Testis (tissue), 3 donors: ENCODE measurements around the gene IGSF8. TPM values are rescaled to one million over a fixed set of nuclear protein-coding genes. Genes with fewer than 3 reads are reported as not detected.

Source experiments
- DNase-seq: peaks from one replicate; pipeline ENCODE4 v3.0.0-alpha.2; 2019
- H3K27ac ChIP-seq, 2 donors: fragments of 200-600 bp; sonication (generic); one replicate each; pipeline ENCODE4 v1.5.1; 2019
- H3K27me3 ChIP-seq: fragments of 200-600 bp; sonication (generic); one replicate; pipeline ENCODE4 v1.5.1; 2019
- H3K36me3 ChIP-seq: fragments of 200-600 bp; sonication (generic); one replicate; pipeline ENCODE4 v1.5.1; 2017; ENCODE audit warnings: low read depth; ENCODE audit errors: missing control alignments
- H3K4me1 ChIP-seq: fragments of 200-600 bp; sonication (generic); one replicate; pipeline ENCODE4 v1.5.1; 2019
- H3K4me3 ChIP-seq, 2 donors: fragments of 200-600 bp; sonication (generic); one replicate each; pipeline ENCODE4 v1.5.1; 2017 to 2019
- H3K9me3 ChIP-seq: fragments of 200-600 bp; sonication (generic); one replicate; pipeline ENCODE4 v1.5.1; 2017
- POLR2A ChIP-seq: fragments of 450-650 bp; IDR thresholded peaks from one replicate; pipeline ENCODE4 v1.6.1; 2017; ENCODE audit warnings: antibody characterized with exemption, mild to moderate bottlenecking, moderate library complexity
- WGBS, 2 donors: methylation state at CpG; one replicate each; pipeline ENCODE4 v1.1.5; 2018; 5-methylcytosine and 5-hydroxymethylcytosine counted together
- intact Hi-C: fragments of 100-400 bp; cut with DNase I; formaldehyde crosslinking; loops from one replicate; pipeline ENCODE4 v1.15.1; 2023; ENCODE audit warnings: low total_unique reads
- polyA plus RNA-seq: library from polyadenylated mRNA; stranded (reverse); fragments of 350-450 nt; fragmentation: Illumina TruSeq; extraction: RNeasy Lipid Tissue Mini Kit (QIAGEN cat#74804); gene quantifications from one replicate; pipeline ENCODE4 v1.2.3, GENCODE V29; 2014; ENCODE audit warnings: low read depth, low replicate concordance; ENCODE audit not compliant: insufficient read depth
- total RNA-seq, 2 donors: library from RNA; depleted of rRNA; stranded (reverse); fragments of >200 nt; gene quantifications; one replicate each; pipeline ENCODE4 v1.2.3, GENCODE V29; 2016
- TF ChIP-seq, protein P1 (sequence below), 3 experiments: fragments of 450-650 bp in 2 of 3; fragments of 200-600 bp in 1 of 3; sonication (generic) in 1 of 3; IDR thresholded peaks; one replicate each; pipeline ENCODE4 v1.5.1; 2016 to 2019; ENCODE audit warnings: antibody characterized with exemption in 3 of 3, mild to moderate bottlenecking in 2 of 3, moderate library complexity in 1 of 3

The IGSF8 gene
- total and polyA plus RNA-seq, 3 donors from 2014 or later, result 79.8 to 119 (median 104) TPM

- intact Hi-C loops, result no loop called here
- Histone ChIP-seq H3K4me1 (peaks cover 4% of the 10 kb centered on the region), H3K27me3 (no peaks in the 10 kb centered on the region), H3K9me3 (no peaks in the 10 kb centered on the region), H3K4me3 (peak within 1 kb of the TSS; percentile 38 to 50), H3K27ac (no peak within 1 kb of the TSS), H3K36me3 (no peaks in the 10 kb centered on the region)
- no peak for TF ChIP-seq POLR2A
- TF ChIP-seq, protein P1, sequence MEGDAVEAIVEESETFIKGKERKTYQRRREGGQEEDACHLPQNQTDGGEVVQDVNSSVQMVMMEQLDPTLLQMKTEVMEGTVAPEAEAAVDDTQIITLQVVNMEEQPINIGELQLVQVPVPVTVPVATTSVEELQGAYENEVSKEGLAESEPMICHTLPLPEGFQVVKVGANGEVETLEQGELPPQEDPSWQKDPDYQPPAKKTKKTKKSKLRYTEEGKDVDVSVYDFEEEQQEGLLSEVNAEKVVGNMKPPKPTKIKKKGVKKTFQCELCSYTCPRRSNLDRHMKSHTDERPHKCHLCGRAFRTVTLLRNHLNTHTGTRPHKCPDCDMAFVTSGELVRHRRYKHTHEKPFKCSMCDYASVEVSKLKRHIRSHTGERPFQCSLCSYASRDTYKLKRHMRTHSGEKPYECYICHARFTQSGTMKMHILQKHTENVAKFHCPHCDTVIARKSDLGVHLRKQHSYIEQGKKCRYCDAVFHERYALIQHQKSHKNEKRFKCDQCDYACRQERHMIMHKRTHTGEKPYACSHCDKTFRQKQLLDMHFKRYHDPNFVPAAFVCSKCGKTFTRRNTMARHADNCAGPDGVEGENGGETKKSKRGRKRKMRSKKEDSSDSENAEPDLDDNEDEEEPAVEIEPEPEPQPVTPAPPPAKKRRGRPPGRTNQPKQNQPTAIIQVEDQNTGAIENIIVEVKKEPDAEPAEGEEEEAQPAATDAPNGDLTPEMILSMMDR (IDR thresholded peaks at IDR 0.05), result no peak
- 16 to 22% methylated on average over 9 to 31 of the region's 32 CpGs for WGBS, 2 donors
- DNase-seq, result no peak
Measured at GRCh38 chr1:160069460-160070231, 28.8 kb downstream of the IGSF8 start, which contains the start of gene KCNJ10. TSS of gene KCNJ10 (minus strand) at chr1:160070160. CDS start at chr1:160042532, 27,628 bp downstream.

GRCh38 chr1:160068225-160068624 is 30.2 kb downstream of the IGSF8 start:
- TF ChIP-seq, protein P1 (IDR thresholded peaks at IDR 0.05), result no peak
- no peak for TF ChIP-seq POLR2A
- 78 to 80% methylated on average over 4 to 5 of the region's 5 CpGs for WGBS, 2 donors
- H3K9me3 ChIP-seq, result no peaks in the 10 kb centered on the region
- intact Hi-C loops, result no loop called here
- no peak for DNase-seq
- no peaks in the 10 kb centered on the region for H3K36me3 ChIP-seq
- H3K27me3 ChIP-seq, result no peaks in the 10 kb centered on the region
- no peak overlapping the region for H3K27ac ChIP-seq
- H3K4me3 ChIP-seq, result no peak overlapping the region
- peaks cover 4% of the 10 kb centered on the region for H3K4me1 ChIP-seq

- peaks cover 4% of the 10 kb centered on the region for H3K4me1 ChIP-seq
- no peaks in the 10 kb centered on the region for H3K9me3 ChIP-seq
- no peak for DNase-seq
- H3K36me3 ChIP-seq, result no peaks in the 10 kb centered on the region
- 61 to 66% methylated on average over 6 of the region's 6 CpGs for WGBS, 2 donors
- TF ChIP-seq POLR2A, result no peak
- TF ChIP-seq, protein P1 (IDR thresholded peaks at IDR 0.05), result no peak
- no peak overlapping the region for H3K27ac ChIP-seq
- intact Hi-C loops, result no loop called here
- no peak overlapping the region for H3K4me3 ChIP-seq
- H3K27me3 ChIP-seq, result no peaks in the 10 kb centered on the region
Measured at GRCh38 chr1:160066829-160067745, 31.3 kb downstream of the IGSF8 start.

DNA sequence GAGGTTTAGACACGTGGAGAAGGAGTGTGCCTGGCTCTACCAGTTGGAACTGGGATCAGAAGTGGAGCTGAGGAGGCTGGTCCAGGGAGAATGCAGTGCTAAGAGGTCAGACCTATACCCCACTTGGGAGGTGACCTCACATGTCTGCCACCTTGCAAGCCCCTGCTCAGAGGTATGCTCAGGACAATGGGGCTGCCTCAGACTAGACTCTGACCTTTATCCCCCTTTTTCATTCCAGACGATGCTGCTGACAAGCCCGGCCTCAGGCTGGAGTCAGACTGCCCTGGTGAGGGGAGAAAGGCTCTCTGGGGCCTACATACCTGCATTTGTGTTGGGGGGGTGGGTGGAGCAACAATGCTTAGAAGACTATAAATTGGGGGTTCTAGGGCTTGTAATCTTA is 33.7 kb downstream of the IGSF8 start:
- TF ChIP-seq, protein P1 (IDR thresholded peaks at IDR 0.05), result no peak
- TF ChIP-seq POLR2A, result no peak
- DNase-seq, result no peak
- WGBS, 2 donors, result 65 to 79% methylated on average over 3 of the region's 3 CpGs
- H3K9me3 ChIP-seq, result no peaks in the 10 kb centered on the region
- H3K36me3 ChIP-seq, result no peaks in the 10 kb centered on the region
- H3K4me3 ChIP-seq, result no peak overlapping the region
- no peaks in the 10 kb centered on the region for H3K4me1 ChIP-seq
- H3K27ac ChIP-seq, result no peak overlapping the region
- intact Hi-C loops, result no loop called here
- H3K27me3 ChIP-seq, result no peaks in the 10 kb centered on the region
